Measurements from ENCODE around the gene HMGB3.

The HMGB3 gene

GRCh38 chrX:150966742-150967141 lies 16.4 kb upstream of the HMGB3 start:
- Histone ChIP-seq H3K4me2 (ENCODE audit: low read depth, low read length, poor library complexity, severe bottlenecking) (no peak overlapping the region), H3K9ac (ENCODE audit: low read length) (no peak overlapping the region), H3K79me2 (ENCODE audit: insufficient read depth, low read length) (no peaks in the 10 kb centered on the region), H3K4me3 (ENCODE audit: insufficient read depth, low read length, poor library complexity, severe bottlenecking) (no peak overlapping the region), H3K27ac (ENCODE audit: low read depth, low read length) (no peak overlapping the region), H3K9me2 (replicated peaks; ENCODE audit: insufficient read depth, low read length) (no peaks in the 10 kb centered on the region), H3K36me3 (ENCODE audit: low read length) (no peaks in the 10 kb centered on the region), H2AFZ (ENCODE audit: low read depth, low read length, severe bottlenecking) (no peak overlapping the region), H4K20me1 (ENCODE audit: low read depth, low read length) (no peaks in the 10 kb centered on the region), H3K27me3 (ENCODE audit: low read length) (no peaks in the 10 kb centered on the region), H3K9me3 (ENCODE audit: insufficient read depth, low read length) (no peaks in the 10 kb centered on the region), H3F3A (ENCODE audit: insufficient read depth) (no peaks in the 10 kb centered on the region)
- TF ChIP-seq, protein P1, sequence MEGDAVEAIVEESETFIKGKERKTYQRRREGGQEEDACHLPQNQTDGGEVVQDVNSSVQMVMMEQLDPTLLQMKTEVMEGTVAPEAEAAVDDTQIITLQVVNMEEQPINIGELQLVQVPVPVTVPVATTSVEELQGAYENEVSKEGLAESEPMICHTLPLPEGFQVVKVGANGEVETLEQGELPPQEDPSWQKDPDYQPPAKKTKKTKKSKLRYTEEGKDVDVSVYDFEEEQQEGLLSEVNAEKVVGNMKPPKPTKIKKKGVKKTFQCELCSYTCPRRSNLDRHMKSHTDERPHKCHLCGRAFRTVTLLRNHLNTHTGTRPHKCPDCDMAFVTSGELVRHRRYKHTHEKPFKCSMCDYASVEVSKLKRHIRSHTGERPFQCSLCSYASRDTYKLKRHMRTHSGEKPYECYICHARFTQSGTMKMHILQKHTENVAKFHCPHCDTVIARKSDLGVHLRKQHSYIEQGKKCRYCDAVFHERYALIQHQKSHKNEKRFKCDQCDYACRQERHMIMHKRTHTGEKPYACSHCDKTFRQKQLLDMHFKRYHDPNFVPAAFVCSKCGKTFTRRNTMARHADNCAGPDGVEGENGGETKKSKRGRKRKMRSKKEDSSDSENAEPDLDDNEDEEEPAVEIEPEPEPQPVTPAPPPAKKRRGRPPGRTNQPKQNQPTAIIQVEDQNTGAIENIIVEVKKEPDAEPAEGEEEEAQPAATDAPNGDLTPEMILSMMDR (IDR thresholded peaks at IDR 0.05; ENCODE audit: insufficient read depth, low read length, poor library complexity, severe bottlenecking): no peak
- no peak for TF ChIP-seq EZH2phosphoT487 (conservative IDR thresholded peaks at IDR 0.05; ENCODE audit: low read length)

DNA sequence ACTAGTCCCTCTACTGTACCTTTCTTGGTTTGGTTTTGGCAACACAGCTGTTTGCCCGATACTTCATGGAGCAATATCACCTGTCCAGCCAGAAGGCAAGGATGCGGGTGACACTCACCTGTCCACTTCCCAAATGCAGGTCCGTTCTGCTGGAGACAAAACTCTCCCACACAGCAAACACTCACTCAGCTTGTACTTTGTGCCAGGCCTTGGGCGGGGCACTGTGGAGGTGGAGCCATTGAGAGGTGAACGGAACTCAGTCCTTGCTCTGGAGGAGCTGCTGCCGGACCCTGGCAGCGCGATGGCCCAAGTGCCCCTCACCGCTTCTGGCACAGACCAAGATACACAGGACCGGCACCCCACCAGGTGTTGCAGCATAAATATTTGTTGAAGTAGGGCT lies 15.3 kb upstream of the HMGB3 start:
- H3K9me3 ChIP-seq (ENCODE audit: insufficient read depth, low read length): no peaks in the 10 kb centered on the region
- no peaks in the 10 kb centered on the region for H3K36me3 ChIP-seq (ENCODE audit: low read length)
- H3K79me2 ChIP-seq (ENCODE audit: insufficient read depth, low read length): no peaks in the 10 kb centered on the region
- H2AFZ ChIP-seq (ENCODE audit: low read depth, low read length, severe bottlenecking): no peak overlapping the region
- no peaks in the 10 kb centered on the region for H3K27me3 ChIP-seq (ENCODE audit: low read length)
- H3K27ac ChIP-seq (ENCODE audit: low read depth, low read length): no peak overlapping the region
- TF ChIP-seq EZH2phosphoT487 (conservative IDR thresholded peaks at IDR 0.05; ENCODE audit: low read length): no peak
- TF ChIP-seq, protein P1 (IDR thresholded peaks at IDR 0.05; ENCODE audit: insufficient read depth, low read length, poor library complexity, severe bottlenecking): no peak
- H3K9ac ChIP-seq (ENCODE audit: low read length): no peak overlapping the region
- H3K4me3 ChIP-seq (ENCODE audit: insufficient read depth, low read length, poor library complexity, severe bottlenecking): no peak overlapping the region
- no peaks in the 10 kb centered on the region for H3F3A ChIP-seq (ENCODE audit: insufficient read depth)
- no peaks in the 10 kb centered on the region for H4K20me1 ChIP-seq (ENCODE audit: low read depth, low read length)
- H3K4me2 ChIP-seq (ENCODE audit: low read depth, low read length, poor library complexity, severe bottlenecking): no peak overlapping the region
- no peaks in the 10 kb centered on the region for H3K9me2 ChIP-seq (replicated peaks; ENCODE audit: insufficient read depth, low read length)

DNA sequence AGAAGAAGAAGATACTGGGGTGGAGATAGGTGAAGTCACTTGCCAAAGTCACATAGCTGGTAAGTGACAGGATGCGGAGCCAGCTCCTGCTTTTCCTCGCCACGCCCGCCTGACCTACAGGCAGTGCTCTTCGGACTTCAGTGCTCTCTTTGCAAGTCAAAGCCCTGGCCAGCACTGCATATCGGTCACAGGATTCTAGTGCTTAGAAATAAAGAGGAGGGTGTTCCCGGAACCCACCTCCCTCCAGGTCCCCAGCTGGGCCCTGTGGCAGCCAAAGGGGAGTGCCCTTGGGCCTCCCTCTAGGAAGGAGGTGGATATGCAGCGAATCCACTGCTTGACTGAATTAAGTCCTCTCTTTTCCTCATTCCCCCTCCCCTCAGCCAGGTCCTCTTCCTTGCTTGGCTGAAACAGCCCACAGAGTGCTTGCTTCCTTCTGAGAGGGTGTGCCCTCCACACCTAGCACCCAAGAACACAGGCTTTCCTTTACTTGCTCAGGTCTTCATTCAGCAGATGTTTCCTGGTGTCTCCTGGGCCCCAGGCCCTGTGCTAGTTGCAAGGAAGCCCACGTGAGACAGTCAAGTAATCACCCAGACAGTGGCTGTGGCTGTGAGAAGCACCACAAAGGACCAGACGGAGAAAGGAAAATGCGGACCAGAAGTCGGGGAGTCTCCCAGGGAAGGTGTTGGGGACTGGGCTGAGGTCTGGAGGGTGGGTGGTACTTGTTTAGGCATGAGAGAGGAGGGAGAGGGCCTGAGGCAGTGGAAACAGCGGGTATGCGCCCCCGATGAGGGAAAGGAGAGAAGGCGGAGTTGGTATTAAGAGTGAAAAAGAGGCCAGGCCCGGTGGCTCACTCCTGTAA lies 14.0 kb upstream of the HMGB3 start:
- H3K27me3 ChIP-seq (ENCODE audit: low read length): no peaks in the 10 kb centered on the region
- H4K20me1 ChIP-seq (ENCODE audit: low read depth, low read length): no peaks in the 10 kb centered on the region
- no peaks in the 10 kb centered on the region for H3K36me3 ChIP-seq (ENCODE audit: low read length)
- no peak overlapping the region for H3K4me3 ChIP-seq (ENCODE audit: insufficient read depth, low read length, poor library complexity, severe bottlenecking)
- H3K79me2 ChIP-seq (ENCODE audit: insufficient read depth, low read length): no peaks in the 10 kb centered on the region
- no peak for TF ChIP-seq EZH2phosphoT487 (conservative IDR thresholded peaks at IDR 0.05; ENCODE audit: low read length)
- no peak overlapping the region for H3K27ac ChIP-seq (ENCODE audit: low read depth, low read length)
- no peaks in the 10 kb centered on the region for H3F3A ChIP-seq (ENCODE audit: insufficient read depth)
- no peak overlapping the region for H2AFZ ChIP-seq (ENCODE audit: low read depth, low read length, severe bottlenecking)
- H3K9ac ChIP-seq (ENCODE audit: low read length): no peak overlapping the region
- no peak overlapping the region for H3K4me2 ChIP-seq (ENCODE audit: low read depth, low read length, poor library complexity, severe bottlenecking)
- no peaks in the 10 kb centered on the region for H3K9me2 ChIP-seq (replicated peaks; ENCODE audit: insufficient read depth, low read length)
- no peaks in the 10 kb centered on the region for H3K9me3 ChIP-seq (ENCODE audit: insufficient read depth, low read length)

- Histone ChIP-seq H3F3A (ENCODE audit: insufficient read depth) (no peaks in the 10 kb centered on the region), H3K4me3 (ENCODE audit: insufficient read depth, low read length, poor library complexity, severe bottlenecking) (no peak overlapping the region), H3K4me2 (ENCODE audit: low read depth, low read length, poor library complexity, severe bottlenecking) (no peak overlapping the region), H3K9ac (ENCODE audit: low read length) (no peak overlapping the region), H3K9me2 (replicated peaks; ENCODE audit: insufficient read depth, low read length) (no peaks in the 10 kb centered on the region), H3K27ac (ENCODE audit: low read depth, low read length) (no peak overlapping the region), H3K36me3 (ENCODE audit: low read length) (no peaks in the 10 kb centered on the region), H3K79me2 (ENCODE audit: insufficient read depth, low read length) (no peaks in the 10 kb centered on the region), H3K27me3 (ENCODE audit: low read length) (no peaks in the 10 kb centered on the region), H4K20me1 (ENCODE audit: low read depth, low read length) (no peaks in the 10 kb centered on the region), H3K9me3 (ENCODE audit: insufficient read depth, low read length) (no peaks in the 10 kb centered on the region), H2AFZ (ENCODE audit: low read depth, low read length, severe bottlenecking) (no peak overlapping the region)
- TF ChIP-seq, protein P1 (IDR thresholded peaks at IDR 0.05; ENCODE audit: insufficient read depth, low read length, poor library complexity, severe bottlenecking): no peak
- no peak for TF ChIP-seq EZH2phosphoT487 (conservative IDR thresholded peaks at IDR 0.05; ENCODE audit: low read length)
Measured at GRCh38 chrX:150972450-150972849, 10.7 kb upstream of the HMGB3 start.
